Measurements from ENCODE around the gene IQGAP2. TPM values are rescaled to one million over a fixed set of nuclear protein-coding genes. Genes with fewer than 3 reads are reported as not detected.

IQGAP2 gene
- total and polyA plus RNA-seq, 2 donors (not counting 1 experiment from before 2014, with no cell fraction given), result 8.1 to 15.0 TPM

GRCh38 chr5:76524101-76524835, 121.2 kb downstream of the IQGAP2 start:
- H4K20me1 ChIP-seq (ENCODE audit: control insufficient read depth, insufficient read depth, low read length, poor library complexity, severe bottlenecking), result no peaks in the 10 kb centered on the region
- peaks cover 12% of the 10 kb centered on the region for H3K4me1 Mint-ChIP-seq

More at GRCh38 chr5:76524101-76524835, 121.2 kb downstream of the IQGAP2 start:
- Histone ChIP-seq H3K4me3 (ENCODE audit: control extremely low read depth in 1 of 5, extremely low read depth in 1 of 5, insufficient read depth in 1 of 5, low read depth in 2 of 5, low read length in 4 of 5) (no peak overlapping the region), H3K9ac (ENCODE audit: low read length) (no peak overlapping the region), H3K27ac (ENCODE audit: low read length in 2 of 2) (no peak overlapping the region), H3K27me3 (replicated peaks in 1 of 4; ENCODE audit: control extremely low read depth in 1 of 4, control insufficient read depth in 3 of 4, insufficient read depth in 4 of 4, low read length in 3 of 4) (no peaks in the 10 kb centered on the region), H3K36me3 (replicated peaks in 1 of 2; ENCODE audit: control extremely low read depth in 1 of 2, control insufficient read depth in 1 of 2, extremely low read depth in 1 of 2, insufficient read depth in 2 of 2, low read length in 1 of 2) (no peaks in the 10 kb centered on the region), H2AFZ (ENCODE audit: insufficient read depth, low read depth, low read length, poor library complexity, severe bottlenecking) (no peak overlapping the region), H3K4me1 (ENCODE audit: control insufficient read depth in 2 of 2, insufficient read depth in 2 of 2, low read length in 2 of 2) (peaks cover 0 to 6% of the 10 kb centered on the region in 2 donors), H3K79me2 (ENCODE audit: control insufficient read depth, insufficient read depth, low read length) (no peaks in the 10 kb centered on the region), H3K4me2 (replicated peaks; ENCODE audit: low read depth, low read length, poor library complexity, severe bottlenecking) (no peak overlapping the region), H3K9me3 (ENCODE audit: control extremely low read depth in 1 of 3, control insufficient read depth in 2 of 3, insufficient read depth in 1 of 3, low read length in 2 of 3) (no peaks in the 10 kb centered on the region)
- WGBS (ENCODE audit: insufficient coverage), result no CpG with 5 or more reads among the region's 3 CpGs
- CTCF ChIA-PET, result interaction anchor here (0.9 kb wide), 1 partner anchor 13 kb away, joined by 4 read pairs; no protein-coding TSS in a partner anchor
- intact Hi-C loops (cut with micrococcal nuclease), result no loop called here
- Mint-ChIP-seq H3K9me3 (ENCODE audit: insufficient read depth) (no peaks in the 10 kb centered on the region), H3K4me3 (no peak overlapping the region), H3K27ac (no peak overlapping the region), H3K27me3 (no peaks in the 10 kb centered on the region)
- TF ChIP-seq CTCF (IDR thresholded peaks at IDR 0.05), result no peak
- TF ChIP-seq EZH2 (IDR thresholded peaks at IDR 0.05; ENCODE audit: borderline replicate concordance, insufficient read depth, low read depth, low read length, poor library complexity, severe bottlenecking), result no peak
- POLR2A ChIA-PET, result no interaction called here
- ATAC-seq (ENCODE audit: low read depth), result no peak
- DNase-seq, result no peak
